DND-41 (cell line): ENCODE data around the gene PROSER3.

Experiments used
- ATAC-seq: fragments of 200-7000 bp; cut with Tn5 transposase; 3 replicates; pipeline ENCODE4 v1.9.1; 2021; ENCODE audit warnings: low read depth; ENCODE audit not compliant: insufficient read depth
- DNase-seq: peaks from one replicate; pipeline ENCODE4 v3.0.0-alpha.2; 2020
- H2AFZ ChIP-seq: 2 replicates; pipeline ENCODE4 v1.6.0; 2012; ENCODE audit warnings: low read depth, low read length
- H3K27ac ChIP-seq: 2 replicates; pipeline ENCODE4 v1.5.1; 2012; ENCODE audit warnings: low read length, inconsistent platforms
- H3K27me3 ChIP-seq: fragments of 200-600 bp; sonication (generic); 2 replicates; pipeline ENCODE4 v1.6.0; 2012; ENCODE audit warnings: low read length, mild to moderate bottlenecking, inconsistent platforms; ENCODE audit not compliant: insufficient read depth, poor library complexity
- H3K36me3 ChIP-seq: 2 replicates; pipeline ENCODE4 v1.5.1; 2012; ENCODE audit warnings: low read length, inconsistent platforms; ENCODE audit not compliant: insufficient read depth
- H3K4me1 ChIP-seq: 2 replicates; pipeline ENCODE4 v1.5.1; 2012; ENCODE audit warnings: mild to moderate bottlenecking, low read length; ENCODE audit not compliant: insufficient read depth
- H3K4me2 ChIP-seq: 2 replicates; pipeline ENCODE4 v1.6.0; 2012; ENCODE audit warnings: mild to moderate bottlenecking, moderate library complexity, low read length, inconsistent platforms; ENCODE audit not compliant: insufficient read depth
- H3K4me3 ChIP-seq, 2 experiments: fragments of 200-600 bp in 1 of 2; shearing (Covaris generic) in 1 of 2; 2 replicates each; pipeline ENCODE4 v1.5.1; 2012 to 2016; ENCODE audit warnings: inconsistent platforms in 2 of 2, low read length in 2 of 2, mild to moderate bottlenecking in 2 of 2, low read depth in 1 of 2, moderate library complexity in 1 of 2
- H3K79me2 ChIP-seq: 2 replicates; pipeline ENCODE4 v1.6.0; 2012; ENCODE audit warnings: low read length, inconsistent platforms; ENCODE audit not compliant: insufficient read depth
- H3K9ac ChIP-seq: 2 replicates; pipeline ENCODE4 v1.6.0; 2012; ENCODE audit warnings: low read depth, mild to moderate bottlenecking, inconsistent platforms, low read length, moderate library complexity
- H3K9me3 ChIP-seq: 2 replicates; pipeline ENCODE4 v1.5.1; 2012; ENCODE audit warnings: low read length, moderate library complexity, mild to moderate bottlenecking, inconsistent platforms; ENCODE audit not compliant: insufficient read depth, severe bottlenecking
- H4K20me1 ChIP-seq: 2 replicates; pipeline ENCODE4 v1.6.0; 2012; ENCODE audit warnings: low read length; ENCODE audit not compliant: insufficient read depth
- EZH2 ChIP-seq: IDR thresholded peaks from 3 replicates; pipeline ENCODE4 v1.6.1; 2012; ENCODE audit warnings: borderline replicate concordance, low read depth, mild to moderate bottlenecking, moderate library complexity, low read length, inconsistent platforms; ENCODE audit not compliant: severe bottlenecking
- TF ChIP-seq, protein P1 (sequence below): IDR thresholded peaks from 2 replicates; pipeline ENCODE4 v1.5.1; 2012; ENCODE audit warnings: borderline replicate concordance, low read length, moderate library complexity, mild to moderate bottlenecking; ENCODE audit not compliant: poor library complexity, severe bottlenecking; ENCODE audit errors: extremely low read depth

The PROSER3 gene

DNA sequence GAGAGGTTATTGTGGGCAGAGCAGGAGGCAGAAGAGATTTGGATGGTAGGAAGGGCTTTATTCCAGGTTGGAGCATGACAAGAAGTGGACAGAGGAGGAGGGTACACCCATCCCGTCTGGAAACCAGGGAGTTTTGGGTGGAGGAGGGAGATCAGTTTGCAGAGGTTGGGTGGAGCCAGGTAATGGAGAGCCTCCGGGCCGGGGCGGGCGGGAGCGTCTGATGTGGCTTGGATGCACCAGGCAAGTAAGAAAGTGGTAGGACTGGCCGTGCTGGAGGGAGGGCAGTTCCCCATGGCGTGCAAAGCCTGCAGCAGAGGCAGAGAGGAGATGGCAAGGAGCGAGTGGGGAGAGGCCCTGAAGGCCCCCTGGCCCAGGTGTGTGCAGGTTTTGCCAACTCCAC, 26.6 kb upstream of the PROSER3 start:
- H3K36me3 ChIP-seq, result peaks cover 98% of the 10 kb centered on the region
- no peak overlapping the region for H2AFZ ChIP-seq
- no peak overlapping the region for H3K27ac ChIP-seq
- no peak for DNase-seq
- ATAC-seq, result no peak
- no peaks in the 10 kb centered on the region for H3K79me2 ChIP-seq
- no peaks in the 10 kb centered on the region for H3K27me3 ChIP-seq
- H3K9ac ChIP-seq, result no peak overlapping the region
- no peaks in the 10 kb centered on the region for H3K4me1 ChIP-seq
- no peaks in the 10 kb centered on the region for H3K9me3 ChIP-seq
- H4K20me1 ChIP-seq, result peaks cover 47% of the 10 kb centered on the region
- H3K4me3 ChIP-seq, result no peak overlapping the region
- H3K4me2 ChIP-seq, result no peak overlapping the region
- TF ChIP-seq, protein P1, sequence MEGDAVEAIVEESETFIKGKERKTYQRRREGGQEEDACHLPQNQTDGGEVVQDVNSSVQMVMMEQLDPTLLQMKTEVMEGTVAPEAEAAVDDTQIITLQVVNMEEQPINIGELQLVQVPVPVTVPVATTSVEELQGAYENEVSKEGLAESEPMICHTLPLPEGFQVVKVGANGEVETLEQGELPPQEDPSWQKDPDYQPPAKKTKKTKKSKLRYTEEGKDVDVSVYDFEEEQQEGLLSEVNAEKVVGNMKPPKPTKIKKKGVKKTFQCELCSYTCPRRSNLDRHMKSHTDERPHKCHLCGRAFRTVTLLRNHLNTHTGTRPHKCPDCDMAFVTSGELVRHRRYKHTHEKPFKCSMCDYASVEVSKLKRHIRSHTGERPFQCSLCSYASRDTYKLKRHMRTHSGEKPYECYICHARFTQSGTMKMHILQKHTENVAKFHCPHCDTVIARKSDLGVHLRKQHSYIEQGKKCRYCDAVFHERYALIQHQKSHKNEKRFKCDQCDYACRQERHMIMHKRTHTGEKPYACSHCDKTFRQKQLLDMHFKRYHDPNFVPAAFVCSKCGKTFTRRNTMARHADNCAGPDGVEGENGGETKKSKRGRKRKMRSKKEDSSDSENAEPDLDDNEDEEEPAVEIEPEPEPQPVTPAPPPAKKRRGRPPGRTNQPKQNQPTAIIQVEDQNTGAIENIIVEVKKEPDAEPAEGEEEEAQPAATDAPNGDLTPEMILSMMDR, result no peak
- TF ChIP-seq EZH2, result no peak

DNA sequence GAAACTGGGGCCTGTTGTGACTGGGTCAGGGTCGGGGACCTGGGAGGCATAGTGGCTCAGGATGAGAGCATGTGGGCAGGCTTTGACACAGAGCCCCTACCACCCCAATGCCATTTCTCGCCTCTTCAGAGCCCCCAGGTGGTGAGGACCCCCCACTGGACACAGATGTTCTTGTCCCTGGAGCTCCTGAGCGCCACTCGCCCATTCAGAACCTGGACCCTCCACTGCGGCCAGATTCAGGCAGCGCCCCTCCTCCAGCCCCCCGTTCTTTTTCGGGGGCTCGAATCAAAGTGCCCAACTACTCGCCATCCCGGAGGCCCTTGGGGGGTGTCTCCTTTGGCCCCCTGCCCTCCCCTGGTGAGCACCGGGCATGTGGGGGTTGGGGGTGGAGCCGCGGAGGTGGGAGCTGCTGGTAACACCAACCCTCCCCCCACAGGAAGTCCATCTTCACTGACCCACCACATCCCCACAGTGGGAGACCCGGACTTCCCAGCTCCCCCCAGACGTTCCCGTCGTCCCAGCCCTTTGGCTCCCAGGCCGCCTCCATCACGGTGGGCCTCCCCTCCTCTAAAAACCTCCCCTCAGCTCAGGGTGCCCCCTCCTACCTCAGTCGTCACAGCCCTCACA, 26.1 kb upstream of the PROSER3 start:
- peaks cover 99% of the 10 kb centered on the region for H3K36me3 ChIP-seq
- DNase-seq, result no peak
- TF ChIP-seq, protein P1, result no peak
- TF ChIP-seq EZH2, result no peak

DNA sequence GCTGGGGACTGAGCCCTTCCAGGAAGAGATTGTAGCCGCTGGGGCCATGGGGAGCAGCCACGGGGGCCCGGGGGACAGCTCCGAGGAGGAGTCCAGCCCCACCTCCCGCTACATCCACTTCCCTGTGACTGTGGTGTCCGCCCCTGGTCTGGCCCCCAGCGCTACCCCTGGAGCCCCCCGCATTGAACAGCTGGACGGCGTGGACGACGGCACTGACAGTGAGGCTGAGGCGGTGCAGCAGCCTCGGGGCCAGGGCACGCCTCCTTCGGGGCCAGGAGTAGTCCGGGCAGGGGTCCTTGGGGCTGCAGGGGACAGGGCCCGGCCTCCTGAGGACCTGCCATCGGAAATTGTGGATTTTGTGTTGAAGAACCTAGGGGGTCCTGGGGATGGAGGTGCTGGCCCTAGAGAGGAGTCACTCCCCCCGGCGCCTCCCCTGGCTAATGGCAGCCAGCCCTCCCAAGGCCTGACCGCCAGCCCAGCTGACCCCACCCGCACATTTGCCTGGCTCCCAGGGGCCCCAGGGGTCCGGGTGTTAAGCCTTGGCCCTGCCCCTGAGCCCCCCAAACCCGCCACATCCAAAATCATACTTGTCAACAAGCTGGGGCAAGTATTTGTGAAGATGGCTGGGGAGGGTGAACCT, 25.3 kb upstream of the PROSER3 start:
- no peak for ATAC-seq
- Histone ChIP-seq H3K27me3 (no peaks in the 10 kb centered on the region), H3K4me1 (no peaks in the 10 kb centered on the region), H3K4me3 (no peak overlapping the region), H3K9me3 (no peaks in the 10 kb centered on the region), H3K4me2 (no peak overlapping the region), H3K79me2 (no peaks in the 10 kb centered on the region), H3K9ac (no peak overlapping the region), H3K27ac (no peak overlapping the region), H2AFZ (no peak overlapping the region), H4K20me1 (peaks cover 44% of the 10 kb centered on the region), H3K36me3 (peaks cover 95% of the 10 kb centered on the region)
- TF ChIP-seq, protein P1, result no peak
- TF ChIP-seq EZH2, result no peak
- DNase-seq, result no peak

More for the DNA sequence above, 26.1 kb upstream of the PROSER3 start:
- Histone ChIP-seq H4K20me1 (peaks cover 48% of the 10 kb centered on the region), H3K27me3 (no peaks in the 10 kb centered on the region), H3K4me2 (no peak overlapping the region), H3K27ac (no peak overlapping the region), H2AFZ (no peak overlapping the region), H3K4me3 (no peak overlapping the region), H3K79me2 (no peaks in the 10 kb centered on the region), H3K4me1 (no peaks in the 10 kb centered on the region), H3K9ac (no peak overlapping the region), H3K9me3 (no peaks in the 10 kb centered on the region)
- ATAC-seq, result no peak
